Thyroid gland (tissue), 4 donors: ENCODE data around the gene MYBBP1A.

Experiments
- CTCF ChIP-seq, 6 experiments: fragments of 200-600 bp in 3 of 6; fragments of 450-650 bp in 3 of 6; sonication (generic) in 3 of 6; IDR thresholded peaks; one replicate each; pipeline ENCODE4 v1.5.1; 2016 to 2019; ENCODE audit warnings: antibody characterized with exemption in 6 of 6, mild to moderate bottlenecking in 2 of 6, inconsistent platforms in 1 of 6, moderate library complexity in 1 of 6
- POLR2A ChIP-seq, 2 donors: fragments of 450-650 bp; IDR thresholded peaks; one replicate each; pipeline ENCODE4 v1.6.1; 2017; ENCODE audit warnings: antibody characterized with exemption in 2 of 2, mild to moderate bottlenecking in 2 of 2, moderate library complexity in 1 of 2

GRCh38 chr17:4557626-4558346, 2.6 kb upstream of the MYBBP1A start:
- TF ChIP-seq CTCF (IDR thresholded peaks at IDR 0.05) = no peak
- TF ChIP-seq POLR2A (IDR thresholded peaks at IDR 0.05) = no peak
